HepG2 (cell line): ENCODE measurements around the gene QSOX2. TPM values are rescaled to one million over a fixed set of nuclear protein-coding genes. Genes with fewer than 3 reads are reported as not detected.

Experiments used
- ATAC-seq: fragments of 200-7000 bp; cut with Tn5 transposase; 3 replicates; pipeline ENCODE4 v1.9.1; 2020; ENCODE audit warnings: mild to moderate bottlenecking, moderate library complexity
- BruUV-seq: library from RNA; stranded (reverse); fragments of 400-500 nt; replicated peaks from 2 replicates; lab custom pipeline; 2021; lab: Mats Ljungman, UMichigan
- CTCF ChIA-PET: fragments of 300-600 bp; formaldehyde crosslinking; extraction: SDS; loops from one replicate; lab custom pipeline; 2021; ENCODE audit warnings: low total read pairs, inconsistent platforms, low intra/inter-chr PET ratio; lab: Yijun Ruan, JAX
- POLR2A ChIA-PET: fragments of 350-600 bp; sonication (Branson Sonifier 250); formaldehyde crosslinking; loops from one replicate; lab custom pipeline; 2020; ENCODE audit warnings: antibody characterized with exemption, inconsistent platforms; lab: Yijun Ruan, JAX
- DNase-seq: peaks from one replicate; pipeline ENCODE4 v3.0.0-alpha.2; 2015; ENCODE audit warnings: low spot score
- FAIRE-seq: peaks from 3 replicates; lab custom pipeline; 2011; peaks lifted over from hg19 to GRCh38; lab: Jason Lieb, UNC
- H2AFZ ChIP-seq: one replicate; pipeline ENCODE4 v1.6.1; 2011; ENCODE audit warnings: low read length, inconsistent platforms
- H3K27ac ChIP-seq: fragments of 300-600 bp; 3 replicates; pipeline ENCODE4 v1.8.0; 2011; ENCODE audit warnings: mixed run types, mild to moderate bottlenecking, mixed read lengths, low read length, inconsistent platforms; ENCODE audit not compliant: insufficient read depth; ENCODE audit errors: extremely low read length
- H3K27me3 ChIP-seq, 2 experiments: fragments of 200-600 bp in 1 of 2; 2 replicates in 1 of 2; 3 replicates in 1 of 2; pipeline versions ENCODE4 v1.6.0 to v1.8.0; 2011; ENCODE audit warnings: low read length in 2 of 2, mild to moderate bottlenecking in 2 of 2, moderate library complexity in 2 of 2, inconsistent platforms in 1 of 2; ENCODE audit not compliant: insufficient read depth in 2 of 2, control insufficient read depth in 1 of 2
- H3K36me3 ChIP-seq, 2 experiments: fragments of 200-600 bp in 1 of 2; replicated peaks in 1 of 2; 2 replicates in 1 of 2; 3 replicates in 1 of 2; pipeline versions ENCODE4 v1.5.1 to v1.8.0; 2011; ENCODE audit warnings: low read length in 2 of 2, inconsistent platforms in 1 of 2; ENCODE audit not compliant: insufficient read depth in 2 of 2, control insufficient read depth in 1 of 2
- H3K4me1 ChIP-seq: 2 replicates; pipeline ENCODE4 v1.5.1; 2012; ENCODE audit warnings: low read length, inconsistent platforms; ENCODE audit not compliant: insufficient read depth
- H3K4me2 ChIP-seq: 2 replicates; pipeline ENCODE4 v1.6.0; 2011; ENCODE audit warnings: low read depth, low read length, inconsistent platforms
- H3K4me3 ChIP-seq, 3 experiments: fragments of 200-600 bp in 1 of 3; sonication (generic), shearing (Covaris generic) in 1 of 3; replicated peaks in 1 of 3; 2 replicates each; pipeline ENCODE4 v1.5.1; 2011 to 2016; ENCODE audit warnings: low read length in 3 of 3, inconsistent platforms in 2 of 3, low read depth in 2 of 3, mild to moderate bottlenecking in 2 of 3, control low read depth in 1 of 3, mixed read lengths in 1 of 3; ENCODE audit not compliant: insufficient read depth in 1 of 3
- H3K79me2 ChIP-seq: one replicate; pipeline ENCODE4 v1.6.1; 2011; ENCODE audit warnings: low read length, inconsistent platforms; ENCODE audit not compliant: insufficient read depth
- H3K9ac ChIP-seq: 2 replicates; pipeline ENCODE4 v1.6.0; 2011; ENCODE audit warnings: mild to moderate bottlenecking, low read depth, low read length, inconsistent platforms; ENCODE audit not compliant: insufficient read depth
- H3K9me3 ChIP-seq: 2 replicates; pipeline ENCODE4 v1.5.1; 2012; ENCODE audit warnings: mild to moderate bottlenecking, low read length
- H4K20me1 ChIP-seq: 2 replicates; pipeline ENCODE4 v1.6.0; 2011; ENCODE audit warnings: inconsistent platforms, mild to moderate bottlenecking, low read length, moderate library complexity; ENCODE audit not compliant: insufficient read depth
- CBFB ChIP-seq: sonication (generic); formaldehyde crosslinking; IDR thresholded peaks from 2 replicates; pipeline ENCODE4 v1.4.0; 2020; ENCODE audit warnings: missing genetic modification reagents
- DNMT1 ChIP-seq: sonication (generic); formaldehyde crosslinking; IDR thresholded peaks from 2 replicates; pipeline ENCODE4 v1.5.1; 2020; ENCODE audit warnings: mild to moderate bottlenecking, missing genetic modification reagents
- HHEX ChIP-seq: IDR thresholded peaks from 2 replicates; pipeline ENCODE4 v1.6.1; 2016; ENCODE audit warnings: control low read depth
- MEF2D ChIP-seq: sonication (generic); formaldehyde crosslinking; IDR thresholded peaks from 2 replicates; pipeline ENCODE4 v1.5.1; 2020; ENCODE audit warnings: mild to moderate bottlenecking, missing genetic modification reagents
- NFIC ChIP-seq: IDR thresholded peaks from 2 replicates; pipeline ENCODE4 v1.6.1; 2012; ENCODE audit warnings: mild to moderate bottlenecking, low read length, inconsistent platforms
- NFYC ChIP-seq: IDR thresholded peaks from 2 replicates; pipeline ENCODE4 v1.6.1; 2016; ENCODE audit warnings: missing genetic modification reagents, missing compliant biosample characterization
- POLR2AphosphoS5 ChIP-seq: IDR thresholded peaks from 2 replicates; pipeline ENCODE4 v1.6.1; 2012; ENCODE audit warnings: low read depth, low read length
- ZNF180 ChIP-seq: sonication (generic); formaldehyde crosslinking; IDR thresholded peaks from 2 replicates; pipeline ENCODE4 v1.4.0; 2020; ENCODE audit warnings: low read depth, missing genetic modification reagents, borderline replicate concordance
- ZNF337 ChIP-seq: sonication (generic); formaldehyde crosslinking; IDR thresholded peaks from 2 replicates; pipeline ENCODE4 v1.5.1; 2020; ENCODE audit warnings: missing genetic modification reagents, low read depth, mild to moderate bottlenecking, borderline replicate concordance
- ZNF383 ChIP-seq: sonication (generic); formaldehyde crosslinking; IDR thresholded peaks from 2 replicates; pipeline ENCODE4 v1.4.0; 2020; ENCODE audit warnings: missing genetic modification reagents, mild to moderate bottlenecking, borderline replicate concordance
- ZNF816 ChIP-seq: sonication (generic); formaldehyde crosslinking; IDR thresholded peaks from 2 replicates; pipeline ENCODE4 v1.8.0; 2022; ENCODE audit warnings: missing genetic modification reagents, mild to moderate bottlenecking, borderline replicate concordance
- WGBS: methylation state at CpG from one replicate; pipeline ENCODE4 v1.1.6; 2017; ENCODE audit warnings: low lambda C conversion rate; 5-methylcytosine and 5-hydroxymethylcytosine counted together
- in situ Hi-C: cut with HindIII; loops from 2 replicates; pipeline ENCODE4 v1.10.0; 2017; ENCODE audit warnings: low pct_unique_long_range_greater_than_20kb; ENCODE audit not compliant: extremely low pct_ligation_motif_present
- intact Hi-C: fragments of 100-400 bp; cut with micrococcal nuclease; formaldehyde crosslinking; loops from one replicate; pipeline ENCODE4 v1.10.0; 2022; ENCODE audit not compliant: unreplicated experiment
- polyA plus RNA-seq, 8 experiments: library from polyadenylated mRNA; depleted of rRNA in 3 of 8; stranded (reverse) in 7 of 8; unstranded in 1 of 8; fragments of >200 nt; fragmentation: Illumina TruSeq in 4 of 8; extraction: Trizol in 4 of 8; gene quantifications; 2 replicates each; pipeline versions ENCODE4 v1.2.1 to v1.2.3, GENCODE V29; 2011 to 2016; ENCODE audit warnings: low read depth in 4 of 8, missing spikeins in 1 of 8, mixed read lengths in 1 of 8; ENCODE audit not compliant: insufficient read depth in 1 of 8
- total RNA-seq, 5 experiments: library from RNA; depleted of rRNA; stranded (reverse); fragments of >200 nt; fragmentation: Illumina TruSeq; extraction: Trizol; gene quantifications; 2 replicates each; pipeline ENCODE4 v1.2.3, GENCODE V29; 2016; ENCODE audit warnings: low read depth in 1 of 5
- TF ChIP-seq, protein P1 (sequence below), 2 experiments: sonication (generic) in 1 of 2; formaldehyde crosslinking in 1 of 2; IDR thresholded peaks; 2 replicates each; pipeline versions ENCODE4 v1.4.0 to v1.6.1; 2016 to 2020; ENCODE audit warnings: borderline replicate concordance in 1 of 2, low read depth in 1 of 2, mild to moderate bottlenecking in 1 of 2, missing genetic modification reagents in 1 of 2
- TF ChIP-seq, protein P2 (sequence below): sonication (generic); formaldehyde crosslinking; IDR thresholded peaks from 2 replicates; pipeline ENCODE4 v1.4.0; 2020; ENCODE audit warnings: missing genetic modification reagents, borderline replicate concordance
- TF ChIP-seq, protein P3 (sequence below): sonication (generic); formaldehyde crosslinking; conservative IDR thresholded peaks from 2 replicates; pipeline ENCODE4 v1.4.0; 2020; ENCODE audit warnings: missing genetic modification reagents

The QSOX2 gene
- total and polyA plus RNA-seq, 2 of the 13 experiments (the other 11 are each of a cell fraction or from before 2014, with no cell fraction given), result 27.1 to 42.1 TPM

DNA sequence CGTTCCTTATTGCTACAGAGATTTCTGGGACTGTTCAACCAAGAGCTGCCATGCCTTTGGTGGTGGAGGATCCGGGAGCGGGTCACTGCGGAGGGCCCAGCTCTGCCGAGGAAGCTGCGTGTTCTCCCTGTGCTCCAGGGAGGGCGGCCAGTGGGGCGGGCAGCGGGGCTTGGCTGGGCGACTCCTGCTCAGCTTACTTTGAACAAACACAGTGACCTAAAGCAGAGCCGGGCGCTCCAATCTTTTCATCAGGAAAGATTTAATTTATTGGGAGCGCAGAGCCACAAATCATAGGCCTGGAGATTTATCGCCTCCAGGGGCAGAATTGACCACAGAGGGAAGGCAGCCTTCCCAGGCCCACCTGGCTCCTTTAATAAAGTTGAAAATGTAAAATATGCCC, 68.4 kb downstream of the QSOX2 start (continued):
- TF ChIP-seq ZNF383 (no peak), CBFB (CRISPR knock-in tag) (no peak)

DNA sequence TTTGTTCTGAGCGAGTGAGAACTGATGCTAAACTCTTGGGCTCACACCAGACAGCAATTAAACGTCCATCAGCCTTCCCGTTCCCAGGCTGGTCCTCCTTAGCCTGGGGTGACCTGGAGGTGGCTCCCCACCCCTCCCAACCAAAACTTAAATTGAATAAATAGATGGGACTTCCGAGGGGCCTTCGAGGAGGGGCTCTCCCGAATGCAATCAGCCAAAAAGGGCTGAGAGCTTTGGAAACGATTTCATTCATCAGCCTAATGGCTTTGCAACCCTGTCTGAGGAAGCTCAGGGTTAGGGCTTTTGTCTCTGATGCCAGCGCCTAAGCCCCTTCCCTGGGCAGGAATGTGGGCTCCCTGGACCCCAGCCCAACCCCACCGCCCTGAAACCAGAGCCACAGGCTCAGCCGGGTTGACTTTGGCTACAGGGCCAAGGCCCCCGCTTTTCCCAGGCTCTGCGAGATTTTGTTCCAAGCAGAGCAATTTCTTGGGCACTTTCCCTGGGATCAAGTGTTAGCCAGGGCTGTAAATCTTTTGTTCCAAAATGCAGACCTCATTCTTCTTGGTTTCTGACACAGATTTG, 69.9 kb downstream of the QSOX2 start:
- in situ Hi-C loops, result loop anchor here (10.0 kb wide), 1 partner anchor 109 kb away; no protein-coding TSS in a partner anchor
- ChIA-PET POLR2A (no interaction called here), CTCF (interaction anchor here (0.8 kb wide), 1 partner anchor 33 kb away, joined by 3 read pairs; no protein-coding TSS in a partner anchor)
- Histone ChIP-seq H3K79me2 (no peaks in the 10 kb centered on the region), H3K27me3 (peaks cover 6 to 29% of the 10 kb centered on the region in 2 experiments; a peak in 4 of 5 replicates), H3K9me3 (no peaks in the 10 kb centered on the region), H3K4me3 (no peak overlapping the region), H3K9ac (no peak overlapping the region), H2AFZ (no peak overlapping the region), H3K4me2 (no peak overlapping the region), H3K4me1 (peaks cover 30% of the 10 kb centered on the region), H3K36me3 (no peaks in the 10 kb centered on the region), H4K20me1 (no peaks in the 10 kb centered on the region), H3K27ac (no peak overlapping the region)
- WGBS, result 36% methylated on average over 9 of the region's 12 CpGs
- DNase-seq (no peak), FAIRE-seq (no peak), ATAC-seq (no peak)
- BruUV-seq, result no TSS peak
- intact Hi-C loops, result no loop called here
- TF ChIP-seq MEF2D (no peak), NFYC (CRISPR knock-in tag) (no peak), ZNF816 (CRISPR knock-in tag) (no peak), ZNF180 (CRISPR knock-in tag) (no peak), DNMT1 (CRISPR knock-in tag) (no peak), HHEX (no peak), POLR2AphosphoS5 (no peak), ZNF337 (CRISPR knock-in tag) (no peak), NFIC (no peak)
- TF ChIP-seq, protein P1, sequence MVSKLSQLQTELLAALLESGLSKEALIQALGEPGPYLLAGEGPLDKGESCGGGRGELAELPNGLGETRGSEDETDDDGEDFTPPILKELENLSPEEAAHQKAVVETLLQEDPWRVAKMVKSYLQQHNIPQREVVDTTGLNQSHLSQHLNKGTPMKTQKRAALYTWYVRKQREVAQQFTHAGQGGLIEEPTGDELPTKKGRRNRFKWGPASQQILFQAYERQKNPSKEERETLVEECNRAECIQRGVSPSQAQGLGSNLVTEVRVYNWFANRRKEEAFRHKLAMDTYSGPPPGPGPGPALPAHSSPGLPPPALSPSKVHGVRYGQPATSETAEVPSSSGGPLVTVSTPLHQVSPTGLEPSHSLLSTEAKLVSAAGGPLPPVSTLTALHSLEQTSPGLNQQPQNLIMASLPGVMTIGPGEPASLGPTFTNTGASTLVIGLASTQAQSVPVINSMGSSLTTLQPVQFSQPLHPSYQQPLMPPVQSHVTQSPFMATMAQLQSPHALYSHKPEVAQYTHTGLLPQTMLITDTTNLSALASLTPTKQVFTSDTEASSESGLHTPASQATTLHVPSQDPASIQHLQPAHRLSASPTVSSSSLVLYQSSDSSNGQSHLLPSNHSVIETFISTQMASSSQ (IDR thresholded peaks at IDR 0.05; ENCODE audit: low read depth), result no peak
- TF ChIP-seq, protein P1 (CRISPR knock-in tag; IDR thresholded peaks at IDR 0.05; ENCODE audit: borderline replicate concordance), result no peak
- TF ChIP-seq, protein P2, sequence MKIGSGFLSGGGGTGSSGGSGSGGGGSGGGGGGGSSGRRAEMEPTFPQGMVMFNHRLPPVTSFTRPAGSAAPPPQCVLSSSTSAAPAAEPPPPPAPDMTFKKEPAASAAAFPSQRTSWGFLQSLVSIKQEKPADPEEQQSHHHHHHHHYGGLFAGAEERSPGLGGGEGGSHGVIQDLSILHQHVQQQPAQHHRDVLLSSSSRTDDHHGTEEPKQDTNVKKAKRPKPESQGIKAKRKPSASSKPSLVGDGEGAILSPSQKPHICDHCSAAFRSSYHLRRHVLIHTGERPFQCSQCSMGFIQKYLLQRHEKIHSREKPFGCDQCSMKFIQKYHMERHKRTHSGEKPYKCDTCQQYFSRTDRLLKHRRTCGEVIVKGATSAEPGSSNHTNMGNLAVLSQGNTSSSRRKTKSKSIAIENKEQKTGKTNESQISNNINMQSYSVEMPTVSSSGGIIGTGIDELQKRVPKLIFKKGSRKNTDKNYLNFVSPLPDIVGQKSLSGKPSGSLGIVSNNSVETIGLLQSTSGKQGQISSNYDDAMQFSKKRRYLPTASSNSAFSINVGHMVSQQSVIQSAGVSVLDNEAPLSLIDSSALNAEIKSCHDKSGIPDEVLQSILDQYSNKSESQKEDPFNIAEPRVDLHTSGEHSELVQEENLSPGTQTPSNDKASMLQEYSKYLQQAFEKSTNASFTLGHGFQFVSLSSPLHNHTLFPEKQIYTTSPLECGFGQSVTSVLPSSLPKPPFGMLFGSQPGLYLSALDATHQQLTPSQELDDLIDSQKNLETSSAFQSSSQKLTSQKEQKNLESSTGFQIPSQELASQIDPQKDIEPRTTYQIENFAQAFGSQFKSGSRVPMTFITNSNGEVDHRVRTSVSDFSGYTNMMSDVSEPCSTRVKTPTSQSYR (CRISPR knock-in tag), result no peak
- TF ChIP-seq, protein P3, sequence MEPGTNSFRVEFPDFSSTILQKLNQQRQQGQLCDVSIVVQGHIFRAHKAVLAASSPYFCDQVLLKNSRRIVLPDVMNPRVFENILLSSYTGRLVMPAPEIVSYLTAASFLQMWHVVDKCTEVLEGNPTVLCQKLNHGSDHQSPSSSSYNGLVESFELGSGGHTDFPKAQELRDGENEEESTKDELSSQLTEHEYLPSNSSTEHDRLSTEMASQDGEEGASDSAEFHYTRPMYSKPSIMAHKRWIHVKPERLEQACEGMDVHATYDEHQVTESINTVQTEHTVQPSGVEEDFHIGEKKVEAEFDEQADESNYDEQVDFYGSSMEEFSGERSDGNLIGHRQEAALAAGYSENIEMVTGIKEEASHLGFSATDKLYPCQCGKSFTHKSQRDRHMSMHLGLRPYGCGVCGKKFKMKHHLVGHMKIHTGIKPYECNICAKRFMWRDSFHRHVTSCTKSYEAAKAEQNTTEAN (CRISPR knock-in tag), result no peak
